Right lobe of liver (tissue), 6 donors: ENCODE results near the gene MCCC1. TPM values are rescaled to one million over a fixed set of nuclear protein-coding genes. Genes with fewer than 3 reads are reported as not detected.
A peak's percentile ranks its signal among the peaks of the same experiment; 100 is the strongest.

Experiments used
- ATAC-seq, 4 donors: fragments of 200-7000 bp; cut with Tn5 transposase; one replicate each; pipeline ENCODE4 v1.9.1; 2020; ENCODE audit warnings: mild to moderate bottlenecking in 4 of 4, moderate library complexity in 4 of 4
- DNase-seq, 3 donors: peaks; one replicate each; pipeline ENCODE4 v3.0.0-alpha.2; 2020
- H3K27ac ChIP-seq, 3 donors: fragments of 200-600 bp; one replicate each; pipeline ENCODE4 v1.8.0; 2022
- H3K27me3 ChIP-seq, 2 donors: fragments of 200-600 bp; one replicate each; pipeline ENCODE4 v1.8.0; 2022
- H3K36me3 ChIP-seq, 4 donors: fragments of 200-600 bp; sonication (generic) in 1 of 4; one replicate each; pipeline versions ENCODE4 v1.5.1 to v1.8.0; 2017 to 2022; ENCODE audit warnings: control low read depth in 1 of 4
- H3K4me1 ChIP-seq, 4 donors: fragments of 200-600 bp; sonication (generic) in 1 of 4; one replicate each; pipeline versions ENCODE4 v1.5.1 to v1.8.0; 2017 to 2022; ENCODE audit warnings: control low read depth in 1 of 4
- H3K4me3 ChIP-seq, 3 donors: fragments of 200-600 bp; one replicate each; pipeline ENCODE4 v1.8.0; 2022
- H3K9me3 ChIP-seq, 4 donors: fragments of 200-600 bp; sonication (generic) in 1 of 4; one replicate each; pipeline versions ENCODE4 v1.5.1 to v1.8.0; 2017 to 2022; ENCODE audit warnings: control low read depth in 1 of 4
- POLR2A ChIP-seq: fragments of 450-650 bp; IDR thresholded peaks from one replicate; pipeline ENCODE4 v1.6.1; 2017; ENCODE audit warnings: antibody characterized with exemption, mild to moderate bottlenecking
- WGBS: methylation state at CpG from one replicate; pipeline ENCODE4 v1.1.6; 2018; ENCODE audit warnings: low coverage, low lambda C conversion rate; ENCODE audit not compliant: insufficient coverage; ENCODE audit errors: missing lambda C conversion rate; 5-methylcytosine and 5-hydroxymethylcytosine counted together
- intact Hi-C, 2 donors: fragments of 100-400 bp; cut with DNase I; formaldehyde crosslinking; loops; one replicate each; pipeline versions ENCODE4 v1.11.2 to v1.14.1; 2022
- long read RNA-seq: library from polyadenylated mRNA; unstranded; transcript quantifications from one replicate; pipeline ENCODE4 v2.0.0, GENCODE V29; 2019
- total RNA-seq, 6 experiments: library from RNA; depleted of rRNA in 2 of 6; stranded (reverse); fragments of >200 nt in 2 of 6; fragmentation: NEBNext Ultra II Directional in 3 of 6; extraction: Animal tissue kit (Norgen Biotek cat#: 25700) in 3 of 6; gene quantifications; one replicate each; pipeline versions ENCODE4 v1.1.0 to v1.2.4, GENCODE V29; 2016 to 2023
- TF ChIP-seq, protein P1 (sequence below), 4 donors: fragments of 200-600 bp in 3 of 4; fragments of 450-650 bp in 1 of 4; IDR thresholded peaks; one replicate each; pipeline versions ENCODE4 v1.5.1 to v1.8.0; 2016 to 2022; ENCODE audit warnings: antibody characterized with exemption in 4 of 4, mild to moderate bottlenecking in 2 of 4
- donor health status: DM: no; HTN: yes; CAD: no.
- donor health status: DM: no; HTN: no; CAD: no.
- donor health status: DM: no; HTN: no; CAD: no.
- donor health status: DM: no; HTN: yes; CAD: no.
- donor health status: DM: no; HTN: yes; CAD: no.

MCCC1 gene
- 10 to 100 TPM; 34.0 to 57.0 (median 48.2) TPM for total RNA-seq
- long read RNA-seq, transcript MCCC1-201 (19 exons, 2,545 nt): major isoform, 14 of 18 reads
- long read RNA-seq, partial matches to known transcripts: 3 of 18 reads
- long read RNA-seq, other reads (novel, unspliced or antisense): 1 of 18 reads

DNA sequence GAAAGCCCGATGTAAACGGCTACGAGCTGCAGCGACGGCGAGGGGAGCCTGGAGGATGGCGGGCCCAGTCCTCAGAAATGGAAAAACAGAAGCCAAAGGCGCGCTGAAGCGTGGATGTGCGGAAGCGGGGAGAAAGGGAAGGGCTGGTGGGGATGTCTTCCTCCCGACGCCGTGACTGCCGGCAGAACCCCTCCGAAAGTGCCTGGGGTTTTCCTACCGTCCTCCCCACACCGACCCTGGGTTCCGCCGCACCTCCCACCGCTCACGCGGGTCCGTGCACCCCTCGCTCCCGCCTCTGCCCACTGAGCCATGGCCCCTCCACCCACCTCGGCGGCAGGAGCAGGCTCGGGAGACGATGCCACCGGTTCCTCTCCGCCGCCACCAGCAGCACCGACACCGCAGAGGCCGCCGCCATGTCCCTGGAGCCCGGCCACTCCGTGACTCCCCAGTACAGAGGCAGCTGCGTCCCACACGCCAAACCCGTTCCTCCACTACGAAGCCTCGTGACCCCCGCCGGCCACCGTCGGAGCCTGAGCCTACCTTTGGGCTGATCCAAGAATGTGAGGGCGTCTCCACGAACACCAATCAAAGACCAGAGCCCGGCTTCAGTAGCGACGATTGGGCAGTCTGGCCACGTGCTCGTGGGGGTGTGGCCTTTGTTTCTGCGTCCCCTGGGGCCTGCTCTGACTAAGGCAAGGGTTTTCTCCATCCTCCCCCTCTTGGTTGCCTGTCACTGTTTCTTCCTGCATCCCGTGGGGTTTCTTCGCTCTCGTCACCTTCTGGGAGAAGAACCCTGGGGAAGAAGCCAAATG, at the start of gene MCCC1:
Gene MCCC1 (minus strand): TSS at position 471 of the 812 bp plus-strand sequence. CDS start 56 bp downstream, at position 415.
- DNase-seq (peak; percentile 98 to 99 (median 99)), ATAC-seq (peak; percentile 95 to 99 (median 98))
- WGBS: under 1% methylated on average over 26 of the region's 60 CpGs
- Histone ChIP-seq H3K4me1 (peaks cover 0 to 17% (median 3%) of the 10 kb centered on the region in 4 donors), H3K27me3 (no peaks in the 10 kb centered on the region), H3K9me3 (no peaks in the 10 kb centered on the region), H3K4me3 (peak within 1 kb of the TSS; percentile 65 to 84 (median 71)), H3K27ac (peak within 1 kb of the TSS; percentile 75 to 85 (median 84)), H3K36me3 (no peaks in the 10 kb centered on the region)
- intact Hi-C loops: no loop called here
- TF ChIP-seq, protein P1, sequence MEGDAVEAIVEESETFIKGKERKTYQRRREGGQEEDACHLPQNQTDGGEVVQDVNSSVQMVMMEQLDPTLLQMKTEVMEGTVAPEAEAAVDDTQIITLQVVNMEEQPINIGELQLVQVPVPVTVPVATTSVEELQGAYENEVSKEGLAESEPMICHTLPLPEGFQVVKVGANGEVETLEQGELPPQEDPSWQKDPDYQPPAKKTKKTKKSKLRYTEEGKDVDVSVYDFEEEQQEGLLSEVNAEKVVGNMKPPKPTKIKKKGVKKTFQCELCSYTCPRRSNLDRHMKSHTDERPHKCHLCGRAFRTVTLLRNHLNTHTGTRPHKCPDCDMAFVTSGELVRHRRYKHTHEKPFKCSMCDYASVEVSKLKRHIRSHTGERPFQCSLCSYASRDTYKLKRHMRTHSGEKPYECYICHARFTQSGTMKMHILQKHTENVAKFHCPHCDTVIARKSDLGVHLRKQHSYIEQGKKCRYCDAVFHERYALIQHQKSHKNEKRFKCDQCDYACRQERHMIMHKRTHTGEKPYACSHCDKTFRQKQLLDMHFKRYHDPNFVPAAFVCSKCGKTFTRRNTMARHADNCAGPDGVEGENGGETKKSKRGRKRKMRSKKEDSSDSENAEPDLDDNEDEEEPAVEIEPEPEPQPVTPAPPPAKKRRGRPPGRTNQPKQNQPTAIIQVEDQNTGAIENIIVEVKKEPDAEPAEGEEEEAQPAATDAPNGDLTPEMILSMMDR (IDR thresholded peaks at IDR 0.05): peak in 1 of 4 donors; percentile 4
- peak; percentile 80 for TF ChIP-seq POLR2A

DNA sequence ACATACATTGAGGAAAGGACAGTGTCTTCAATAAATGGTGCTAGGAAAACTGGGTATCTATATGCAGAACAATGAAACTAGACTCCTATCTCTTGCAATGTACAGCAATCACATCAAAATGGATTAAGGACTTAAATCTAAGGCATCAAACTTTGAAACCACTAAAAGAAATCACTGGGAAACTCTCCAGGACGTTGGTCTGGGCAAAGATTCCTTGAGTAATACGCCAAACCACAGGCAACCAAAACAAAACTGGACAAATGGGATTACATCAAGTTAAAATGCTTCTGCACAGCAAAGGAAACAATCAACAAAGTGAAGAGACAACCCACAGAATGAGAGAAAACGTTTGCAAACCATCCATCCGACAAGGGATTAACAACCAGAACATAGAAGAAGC, 48.8 kb upstream of the MCCC1 start:
- DNase-seq (no peak), ATAC-seq (no peak)
- H3K9me3 ChIP-seq: no peaks in the 10 kb centered on the region
- H3K4me1 ChIP-seq: no peaks in the 10 kb centered on the region
- no peaks in the 10 kb centered on the region for H3K27me3 ChIP-seq
- TF ChIP-seq POLR2A: no peak
- TF ChIP-seq, protein P1 (IDR thresholded peaks at IDR 0.05): no peak
- intact Hi-C loops: no loop called here
- no peak overlapping the region for H3K4me3 ChIP-seq
- 56% methylated on average over 4 of the region's 4 CpGs for WGBS
- H3K27ac ChIP-seq: no peak overlapping the region
- H3K36me3 ChIP-seq: no peaks in the 10 kb centered on the region

DNA sequence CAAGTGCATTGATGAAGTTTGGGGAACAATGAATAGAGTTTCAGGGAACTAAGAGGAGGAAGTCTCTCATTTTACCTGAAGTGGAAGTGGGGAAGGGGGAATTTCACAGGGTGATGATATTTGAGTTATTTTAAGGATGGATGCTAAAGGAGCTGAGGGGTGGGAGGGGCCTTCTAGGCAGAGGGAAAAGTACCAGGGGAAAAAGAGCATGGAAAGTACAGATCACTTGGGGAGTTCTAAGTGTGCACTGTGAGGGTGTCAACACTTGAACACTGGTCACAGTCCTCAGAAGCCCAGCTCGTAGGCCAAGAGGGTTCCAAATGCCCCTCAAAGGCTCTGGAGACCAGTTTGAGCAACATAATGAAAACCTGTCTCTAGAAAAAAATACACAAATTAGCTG, 45.1 kb upstream of the MCCC1 start:
- no peak for ATAC-seq
- H3K36me3 ChIP-seq: no peaks in the 10 kb centered on the region
- no peak overlapping the region for H3K27ac ChIP-seq
- no peak for DNase-seq
- no peaks in the 10 kb centered on the region for H3K27me3 ChIP-seq
- 75% methylated on average over 1 of the region's 1 CpG for WGBS
- H3K4me3 ChIP-seq: no peak overlapping the region
- no peaks in the 10 kb centered on the region for H3K9me3 ChIP-seq
- no peaks in the 10 kb centered on the region for H3K4me1 ChIP-seq
- no peak for TF ChIP-seq POLR2A
- TF ChIP-seq, protein P1 (IDR thresholded peaks at IDR 0.05): no peak
- intact Hi-C loops: no loop called here

DNA sequence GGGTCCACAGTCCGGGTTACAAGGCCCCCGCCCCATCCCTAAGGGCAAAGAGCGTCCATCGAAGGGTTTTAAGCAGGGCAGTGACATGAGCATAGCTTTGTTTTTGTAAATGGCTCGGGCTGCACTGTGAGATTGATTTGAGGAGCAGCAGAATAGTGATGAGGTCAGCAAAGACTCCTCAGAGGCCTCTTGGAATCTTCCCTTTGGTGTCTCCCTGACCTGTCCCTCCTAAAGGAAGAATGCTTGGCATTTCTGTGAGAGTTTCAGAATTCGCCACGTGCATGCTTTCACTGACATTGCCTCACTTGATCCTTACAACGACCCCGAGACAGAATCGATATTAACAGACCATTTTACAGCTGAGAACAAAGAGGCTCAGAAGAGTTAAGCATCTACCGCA, 42.9 kb upstream of the MCCC1 start:
- ATAC-seq (no peak), DNase-seq (no peak)
- Histone ChIP-seq H3K36me3 (no peaks in the 10 kb centered on the region), H3K4me3 (no peak overlapping the region), H3K9me3 (no peaks in the 10 kb centered on the region), H3K4me1 (no peaks in the 10 kb centered on the region), H3K27me3 (no peaks in the 10 kb centered on the region), H3K27ac (no peak overlapping the region)
- no peak for TF ChIP-seq POLR2A
- TF ChIP-seq, protein P1 (IDR thresholded peaks at IDR 0.05): no peak
- 67% methylated on average over 11 of the region's 11 CpGs for WGBS
- intact Hi-C loops: no loop called here
